ENCODE data around the gene PPP1CA.

DNA sequence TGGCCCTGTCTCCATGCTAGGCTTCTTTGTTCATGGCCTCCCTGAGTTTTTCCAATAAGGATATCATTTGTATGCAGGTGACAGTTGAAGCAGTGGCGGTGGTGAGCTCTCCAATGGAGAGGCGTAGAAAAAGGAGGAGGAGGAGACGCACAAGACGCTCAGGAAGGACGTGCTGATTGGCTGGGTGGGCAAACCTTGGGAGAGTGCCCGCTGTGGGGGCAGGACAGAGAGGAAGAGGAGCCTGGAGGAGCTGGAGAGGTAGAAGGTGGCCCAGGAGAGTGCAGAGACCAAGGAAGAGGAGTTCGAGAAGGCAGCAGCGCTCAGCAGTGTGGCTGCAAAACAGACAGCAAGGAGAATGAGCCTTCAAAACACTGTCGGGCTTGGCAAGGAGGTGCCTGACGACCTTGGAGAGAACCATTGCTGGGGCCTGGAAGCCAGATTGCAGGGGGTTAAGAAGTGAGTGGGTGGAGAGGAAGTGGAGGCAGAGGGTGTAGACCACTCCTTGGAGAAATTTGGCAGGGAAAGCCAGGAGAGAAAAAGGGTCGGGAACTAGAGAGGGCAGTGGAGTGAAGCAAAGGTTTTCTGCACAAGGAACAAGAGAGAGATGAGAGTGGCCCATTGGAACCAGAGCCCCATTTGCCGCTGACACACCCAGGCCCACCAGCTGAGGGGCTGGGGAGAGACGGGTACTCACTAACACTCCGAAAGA, 35.8 kb downstream of the PPP1CA start:
- TF ChIP-seq, protein P1, sequence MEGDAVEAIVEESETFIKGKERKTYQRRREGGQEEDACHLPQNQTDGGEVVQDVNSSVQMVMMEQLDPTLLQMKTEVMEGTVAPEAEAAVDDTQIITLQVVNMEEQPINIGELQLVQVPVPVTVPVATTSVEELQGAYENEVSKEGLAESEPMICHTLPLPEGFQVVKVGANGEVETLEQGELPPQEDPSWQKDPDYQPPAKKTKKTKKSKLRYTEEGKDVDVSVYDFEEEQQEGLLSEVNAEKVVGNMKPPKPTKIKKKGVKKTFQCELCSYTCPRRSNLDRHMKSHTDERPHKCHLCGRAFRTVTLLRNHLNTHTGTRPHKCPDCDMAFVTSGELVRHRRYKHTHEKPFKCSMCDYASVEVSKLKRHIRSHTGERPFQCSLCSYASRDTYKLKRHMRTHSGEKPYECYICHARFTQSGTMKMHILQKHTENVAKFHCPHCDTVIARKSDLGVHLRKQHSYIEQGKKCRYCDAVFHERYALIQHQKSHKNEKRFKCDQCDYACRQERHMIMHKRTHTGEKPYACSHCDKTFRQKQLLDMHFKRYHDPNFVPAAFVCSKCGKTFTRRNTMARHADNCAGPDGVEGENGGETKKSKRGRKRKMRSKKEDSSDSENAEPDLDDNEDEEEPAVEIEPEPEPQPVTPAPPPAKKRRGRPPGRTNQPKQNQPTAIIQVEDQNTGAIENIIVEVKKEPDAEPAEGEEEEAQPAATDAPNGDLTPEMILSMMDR (IDR thresholded peaks at IDR 0.05): no peak
- TF ChIP-seq POLR2A (IDR thresholded peaks at IDR 0.05): no peak

Measured in thyroid gland (tissue), 4 donors.